GM12878 (cell line): ENCODE measurements around the gene ATF7IP. TPM values are rescaled to one million over a fixed set of nuclear protein-coding genes. Genes with fewer than 3 reads are reported as not detected.

Source experiments
- ATAC-seq: fragments of 200-7000 bp; cut with Tn5 transposase; 3 replicates; pipeline ENCODE4 v1.9.1; 2020; ENCODE audit warnings: mild to moderate bottlenecking, moderate library complexity
- BruUV-seq: library from RNA; stranded (reverse); fragments of 400-500 nt; replicated peaks from 2 replicates; lab custom pipeline; 2021; lab: Mats Ljungman, UMichigan
- CTCF ChIA-PET: fragments of 300-600 bp; sonication (Branson Sonifier 250); formaldehyde crosslinking; extraction: SDS; loops from one replicate; lab custom pipeline; 2021; ENCODE audit warnings: inconsistent platforms; lab: Yijun Ruan, JAX
- POLR2A ChIA-PET: fragments of 350-600 bp; formaldehyde crosslinking; extraction: SDS; loops from one replicate; lab custom pipeline; 2021; ENCODE audit warnings: inconsistent platforms; lab: Charles Lee
- RAD21 ChIA-PET: fragments of 300-600 bp; sonication (Branson Sonifier 250); formaldehyde crosslinking; loops from one replicate; lab custom pipeline; 2023; ENCODE audit warnings: antibody characterized with exemption; ENCODE audit not compliant: unreplicated experiment; lab: Charles Lee
- SMC1A ChIA-PET: fragments of 300-600 bp; sonication (Branson Sonifier 250); formaldehyde crosslinking; loops from one replicate; lab custom pipeline; 2023; ENCODE audit not compliant: unreplicated experiment, uncharacterized antibody; lab: Charles Lee
- DNase-seq: peaks from one replicate; pipeline ENCODE4 v3.0.0-alpha.2; 2011; ENCODE audit warnings: low read depth, low spot score
- FAIRE-seq: peaks from 3 replicates; lab custom pipeline; 2011; peaks lifted over from hg19 to GRCh38; lab: Jason Lieb, UNC
- H2AFZ ChIP-seq: 2 replicates; pipeline ENCODE4 v1.6.0; 2011; ENCODE audit warnings: low read depth, low read length, control low read depth; ENCODE audit not compliant: control insufficient read depth
- H3K27ac ChIP-seq: 2 replicates; pipeline ENCODE4 v1.5.1; 2011; ENCODE audit warnings: control low read depth; ENCODE audit not compliant: control insufficient read depth, insufficient read depth
- H3K27me3 ChIP-seq, 2 experiments: replicated peaks in 1 of 2; 2 replicates each; pipeline versions ENCODE4 v1.6.0 to v1.6.1; 2011; ENCODE audit warnings: low read length in 1 of 2; ENCODE audit not compliant: control insufficient read depth in 2 of 2, insufficient read depth in 2 of 2
- H3K36me3 ChIP-seq, 2 experiments: 2 replicates each; pipeline ENCODE4 v1.5.1; 2011; ENCODE audit warnings: low read length in 1 of 2; ENCODE audit not compliant: control insufficient read depth in 2 of 2, insufficient read depth in 2 of 2
- H3K4me1 ChIP-seq: 2 replicates; pipeline ENCODE4 v1.6.1; 2011; ENCODE audit warnings: mild to moderate bottlenecking, low read length, moderate library complexity, mixed read lengths; ENCODE audit not compliant: control insufficient read depth, insufficient read depth
- H3K4me2 ChIP-seq: 2 replicates; pipeline ENCODE4 v1.6.0; 2011; ENCODE audit warnings: control low read depth; ENCODE audit not compliant: control insufficient read depth, insufficient read depth
- H3K4me3 ChIP-seq: fragments of 200-600 bp; sonication (generic); 2 replicates; pipeline ENCODE4 v1.5.1; 2016
- H3K79me2 ChIP-seq: 2 replicates; pipeline ENCODE4 v1.6.0; 2011; ENCODE audit warnings: low read length; ENCODE audit not compliant: control insufficient read depth, insufficient read depth
- H3K9ac ChIP-seq: 2 replicates; pipeline ENCODE4 v1.8.0; 2011; ENCODE audit warnings: low read length, control low read depth, mixed read lengths; ENCODE audit not compliant: control insufficient read depth, insufficient read depth
- H3K9me3 ChIP-seq: replicated peaks from 3 replicates; pipeline ENCODE4 v1.5.1; 2011; ENCODE audit warnings: mild to moderate bottlenecking, low read length; ENCODE audit not compliant: control insufficient read depth, insufficient read depth
- H4K20me1 ChIP-seq: 2 replicates; pipeline ENCODE4 v1.6.0; 2011; ENCODE audit not compliant: control insufficient read depth, insufficient read depth
- FOS ChIP-seq: IDR thresholded peaks from 3 replicates; pipeline ENCODE4 v1.6.1; 2011; ENCODE audit warnings: borderline replicate concordance; ENCODE audit not compliant: insufficient read length; ENCODE audit errors: extremely low read depth
- JUND ChIP-seq: IDR thresholded peaks from 2 replicates; pipeline ENCODE4 v1.6.1; 2012; ENCODE audit warnings: low read depth, mild to moderate bottlenecking, low read length, improper control_type of control experiment, moderate library complexity
- KLF5 ChIP-seq: fragments of 450-650 bp; IDR thresholded peaks from 2 replicates; pipeline ENCODE4 v1.6.1; 2014; ENCODE audit warnings: mild to moderate bottlenecking; ENCODE audit not compliant: partially characterized antibody
- MEF2B ChIP-seq: fragments of 450-650 bp; IDR thresholded peaks from 2 replicates; pipeline ENCODE4 v1.6.1; 2018; ENCODE audit warnings: mild to moderate bottlenecking, moderate library complexity; ENCODE audit not compliant: partially characterized antibody, poor library complexity, severe bottlenecking
- MTA3 ChIP-seq: IDR thresholded peaks from 2 replicates; pipeline ENCODE4 v1.6.1; 2012; ENCODE audit warnings: low read length, inconsistent platforms, borderline replicate concordance
- NR2C1 ChIP-seq: fragments of 450-650 bp; IDR thresholded peaks from 2 replicates; pipeline ENCODE4 v1.6.1; 2017; ENCODE audit warnings: antibody characterized with exemption, mild to moderate bottlenecking, moderate library complexity
- POLR2AphosphoS2 ChIP-seq: IDR thresholded peaks from 2 replicates; pipeline ENCODE4 v1.6.1; 2011; ENCODE audit warnings: low read depth, mild to moderate bottlenecking, low read length, improper control_type of control experiment, moderate library complexity
- RELB ChIP-seq: fragments of 450-650 bp; IDR thresholded peaks from 2 replicates; pipeline ENCODE4 v1.6.1; 2017; ENCODE audit warnings: low read depth, mild to moderate bottlenecking, moderate library complexity
- ZNF384 ChIP-seq: IDR thresholded peaks from 2 replicates; pipeline ENCODE4 v1.6.1; 2012; ENCODE audit warnings: low read depth, mild to moderate bottlenecking, low read length, improper control_type of control experiment, borderline replicate concordance
- WGBS: methylation state at CpG from one replicate; pipeline ENCODE4 v1.1.6; 2016; ENCODE audit warnings: low lambda C conversion rate; ENCODE audit not compliant: insufficient replicate concordance, insufficient coverage; ENCODE audit errors: missing lambda C conversion rate; 5-methylcytosine and 5-hydroxymethylcytosine counted together
- in situ Hi-C: fragments of 300-500 bp; cut with MboI; formaldehyde crosslinking; loops from 9 replicates; pipeline ENCODE4 v1.14.3; 2018; ENCODE audit warnings: mixed read lengths
- intact Hi-C: fragments of 100-400 bp; cut with micrococcal nuclease; formaldehyde crosslinking; loops from one replicate; pipeline ENCODE4 v1.14.2; 2022; ENCODE audit not compliant: unreplicated experiment
- polyA plus RNA-seq, 11 experiments: library from polyadenylated mRNA; depleted of rRNA in 4 of 11; unstranded in 6 of 11; stranded (reverse) in 5 of 11; fragments of >200 nt; fragmentation: Nextera tagmentation in 4 of 11; fragmentation: Illumina TruSeq in 1 of 11; extraction: Ambion mirVana in 4 of 11; extraction: Trizol in 1 of 11; gene quantifications; 1 replicate in 1 of 11; 2 replicates in 10 of 11; pipeline versions ENCODE4 v1.2.1 to v1.2.3, GENCODE V29; 2011 to 2016; ENCODE audit warnings: inconsistent platforms in 2 of 11, missing spikeins in 2 of 11, low read depth in 1 of 11
- total RNA-seq, 4 experiments: library from RNA; depleted of rRNA in 3 of 4; stranded (reverse); fragments of >200 nt in 3 of 4; fragmentation: Illumina TruSeq in 1 of 4; extraction: Trizol in 1 of 4; gene quantifications; 2 replicates each; pipeline versions ENCODE4 v1.2.1 to v1.2.3, GENCODE V29; 2013 to 2021

ATF7IP gene
- total and polyA plus RNA-seq, 10 of the 15 experiments (the other 5 are each of a cell fraction or from before 2014, with no cell fraction given) = 6.2 to 66.6 (median 29.3) TPM

DNA sequence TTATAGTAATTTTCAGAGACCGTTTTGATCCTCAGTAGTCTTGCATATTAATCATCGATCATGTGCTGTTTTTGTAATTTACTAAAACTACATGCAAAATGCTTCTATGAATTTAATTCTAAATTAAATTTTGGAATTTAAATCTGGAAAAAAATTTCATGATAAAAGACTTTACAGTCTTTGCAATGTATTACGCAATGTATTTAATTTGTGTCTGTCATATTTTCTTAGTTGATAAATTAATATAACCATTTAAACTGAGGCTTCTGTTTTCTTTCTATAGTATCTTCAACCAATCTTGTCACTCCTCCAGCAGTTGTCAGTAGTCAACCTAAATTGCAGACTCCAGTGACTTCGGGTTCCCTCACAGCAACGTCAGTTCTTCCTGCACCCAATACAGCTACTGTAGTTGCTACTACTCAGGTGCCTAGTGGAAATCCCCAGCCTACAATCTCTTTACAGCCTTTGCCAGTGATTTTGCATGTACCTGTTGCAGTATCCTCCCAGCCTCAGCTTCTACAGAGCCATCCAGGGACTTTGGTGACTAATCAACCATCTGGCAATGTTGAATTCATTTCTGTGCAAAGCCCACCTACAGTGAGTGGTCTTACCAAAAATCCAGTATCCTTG lies 94.8 kb downstream of the ATF7IP start:
- RAD21 ChIA-PET = no interaction called here
- no peak for DNase-seq
- TF ChIP-seq RELB (no peak), NR2C1 (no peak), MTA3 (no peak), KLF5 (no peak), JUND (no peak), FOS (no peak), POLR2AphosphoS2 (no peak), ZNF384 (no peak), MEF2B (no peak)
- TF ChIP-seq, all 136 proteins: peak for 0
- Histone ChIP-seq H3K27me3 (no peaks in the 10 kb centered on the region), H3K4me1 (no peaks in the 10 kb centered on the region), H3K27ac (no peak overlapping the region), H3K79me2 (no peaks in the 10 kb centered on the region), H3K4me3 (no peak overlapping the region), H3K9ac (no peak overlapping the region), H3K4me2 (no peak overlapping the region), H4K20me1 (no peaks in the 10 kb centered on the region), H3K9me3 (peaks cover 1% of the 10 kb centered on the region; the same call in 2 of the 3 replicates), H2AFZ (no peak overlapping the region), H3K36me3 (peaks cover 7 to 28% of the 10 kb centered on the region in 2 experiments)
- no TSS peak for BruUV-seq
- WGBS = 85% methylated on average over 5 of the region's 5 CpGs
- ChIA-PET POLR2A (no interaction called here), CTCF (no interaction called here), SMC1A (no interaction called here)
- intact Hi-C loops (no loop called here), in situ Hi-C loops (loop anchor here (25.0 kb wide), 1 partner anchor 223 kb away; no protein-coding TSS in a partner anchor)
- ATAC-seq (no peak), FAIRE-seq (no peak)
